H1 (cell line): Measurements from ENCODE around the gene TEN1. TPM values are rescaled to one million over a fixed set of nuclear protein-coding genes. Genes with fewer than 3 reads are reported as not detected.

Experiments
- CHD7 ChIP-seq: fragments of 300-600 bp; sonication (generic); IDR thresholded peaks from 2 replicates; pipeline ENCODE4 v1.7.1; 2012; ENCODE audit warnings: low read length, moderate library complexity, mild to moderate bottlenecking, inconsistent platforms; ENCODE audit not compliant: insufficient replicate concordance
- polyA plus RNA-seq, 7 experiments: library from polyadenylated mRNA; depleted of rRNA in 3 of 7; stranded (reverse) in 5 of 7; unstranded in 2 of 7; fragments of >200 nt in 5 of 7; fragments of 200-250 nt in 2 of 7; gene quantifications; 1 replicate in 5 of 7; 2 replicates in 1 of 7; 4 replicates in 1 of 7; pipeline versions ENCODE4 v1.2.1 to v1.2.3, GENCODE V29; 2011 to 2013; ENCODE audit warnings: missing spikeins in 2 of 7, mixed read lengths in 2 of 7
- total RNA-seq: library from RNA; stranded (reverse); fragmentation: NEBNext Ultra II Directional; extraction: Animal tissue kit (Norgen Biotek cat#: 25700); gene quantifications from 2 replicates; pipeline ENCODE4 v1.2.1, GENCODE V29; 2021

Gene TEN1
- total and polyA plus RNA-seq, 2 of the 8 experiments (the other 6 are each of a cell fraction or from before 2014, with no cell fraction given) = 15.9 to 18.7 TPM

GRCh38 chr17:76022285-76022684, 43.2 kb downstream of the TEN1 start (continued):
- no peak for TF ChIP-seq CHD7
- TF ChIP-seq, all 59 proteins: peak for 0
